Activated CD4-positive, alpha-beta T cell treated with anti-CD3 and anti-CD28 coated beads, Interleukin-2, amount 50 U/mL, for 1 hour (primary cell): ENCODE measurements around the gene TMC6.
A peak's percentile ranks its signal among the peaks of the same experiment; 100 is the strongest.

Source experiments
- DNase-seq: peaks from one replicate; pipeline ENCODE4 v3.0.0-alpha.2; 2020

The TMC6 gene

DNA sequence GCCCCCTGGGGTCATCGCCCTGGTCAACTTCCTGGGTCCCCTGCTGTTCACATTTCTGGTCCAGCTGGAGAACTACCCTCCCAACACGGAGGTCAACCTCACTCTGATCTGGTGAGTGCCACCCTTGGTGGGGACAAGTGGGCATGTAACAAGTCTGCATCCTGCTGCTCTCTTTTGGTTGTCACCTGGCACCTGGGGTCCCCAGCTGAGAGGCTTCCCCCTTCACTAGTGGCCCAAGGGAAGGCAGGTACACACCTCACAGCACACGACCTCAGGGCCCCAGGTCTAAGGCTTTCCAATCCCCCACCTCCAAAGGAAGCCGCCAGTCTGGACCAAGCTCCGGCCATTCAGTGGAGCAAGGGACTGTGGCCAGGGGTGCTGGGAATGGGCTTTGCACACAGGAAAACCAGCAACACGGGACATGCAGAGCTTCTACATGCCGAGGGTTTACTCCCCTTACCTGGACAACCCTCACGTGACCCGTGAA, 6.4 kb upstream of the TMC6 start:
- no peak for DNase-seq

DNA sequence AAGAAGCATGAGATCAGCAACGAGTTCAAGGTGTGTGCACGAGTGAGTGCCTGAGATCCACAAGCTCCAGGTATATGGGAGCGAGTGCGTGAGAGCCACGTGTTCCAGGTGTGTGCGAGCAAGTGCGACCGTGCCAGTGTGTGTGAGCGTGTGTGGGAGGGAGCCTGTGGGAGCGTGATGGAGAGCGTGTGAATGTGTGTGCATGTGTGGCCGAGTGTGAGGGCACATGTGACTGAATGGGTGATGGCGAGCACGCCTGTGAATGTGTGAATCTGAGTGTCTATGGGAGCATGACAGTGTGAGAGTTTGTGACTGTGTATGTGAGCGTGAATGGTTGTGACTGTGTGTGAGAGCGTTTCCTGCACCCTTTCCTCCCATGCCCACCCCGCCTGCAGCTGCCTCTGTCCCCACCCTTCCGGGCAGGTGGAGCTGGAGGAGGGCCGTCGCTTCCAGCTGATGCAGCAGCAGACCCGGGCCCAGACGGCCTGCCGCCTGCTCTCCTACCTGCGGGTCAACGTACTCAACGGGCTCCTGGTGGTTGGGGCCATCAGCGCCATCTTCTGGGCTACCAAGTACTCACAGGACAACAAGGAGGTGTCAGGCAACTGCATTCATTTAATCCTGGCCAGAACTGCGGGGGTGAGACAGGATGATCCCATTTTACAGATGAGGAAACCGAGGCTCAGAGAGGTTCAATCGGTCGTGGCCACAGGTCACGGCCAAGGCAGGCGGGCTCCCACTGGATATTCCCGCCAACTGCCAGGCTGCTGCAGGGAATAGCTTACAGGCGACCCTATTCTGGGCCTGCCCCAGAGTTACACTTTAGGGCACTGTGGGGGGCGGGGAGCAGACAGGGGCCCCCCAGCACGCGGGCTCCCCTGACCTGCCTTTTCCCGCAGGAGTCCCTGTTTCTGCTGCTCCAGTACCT, 5.7 kb upstream of the TMC6 start:
- peak; percentile 79 for DNase-seq

- no peak for DNase-seq
These were observed 4.8 kb upstream of the TMC6 start for GRCh38 chr17:78133179-78133951.

GRCh38 chr17:78132767-78133178, 4.2 kb upstream of the TMC6 start:
- DNase-seq, result no peak

DNA sequence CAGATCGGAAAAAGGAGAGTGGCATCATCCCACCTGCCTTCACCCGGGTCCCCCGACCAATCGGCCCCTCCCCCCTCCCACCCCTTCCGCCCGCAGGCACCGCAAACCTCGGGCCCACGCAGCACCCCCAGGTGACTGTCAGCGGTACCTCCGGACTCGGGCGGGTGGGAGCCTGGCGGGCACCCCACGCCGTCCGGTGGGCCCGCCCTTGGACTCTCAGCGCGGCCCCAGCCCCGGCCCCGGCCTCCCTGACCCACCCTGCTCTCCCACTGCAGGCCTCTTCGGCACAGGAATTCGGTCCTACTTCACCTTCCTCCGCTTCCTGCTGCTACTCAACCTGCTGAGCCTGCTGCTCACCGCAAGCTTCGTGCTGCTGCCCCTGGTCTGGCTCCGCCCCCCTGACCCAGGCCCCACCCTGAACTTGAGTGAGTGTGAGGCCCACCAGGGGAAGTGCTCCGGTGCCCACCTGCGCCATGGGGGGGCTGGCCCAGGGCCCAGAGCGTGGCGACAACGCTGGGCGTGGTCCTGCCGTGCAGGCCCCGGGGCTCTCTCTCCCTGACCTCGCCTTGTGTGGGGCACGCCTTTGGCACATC, 3.6 kb upstream of the TMC6 start:
- DNase-seq, result peak; percentile 50

DNA sequence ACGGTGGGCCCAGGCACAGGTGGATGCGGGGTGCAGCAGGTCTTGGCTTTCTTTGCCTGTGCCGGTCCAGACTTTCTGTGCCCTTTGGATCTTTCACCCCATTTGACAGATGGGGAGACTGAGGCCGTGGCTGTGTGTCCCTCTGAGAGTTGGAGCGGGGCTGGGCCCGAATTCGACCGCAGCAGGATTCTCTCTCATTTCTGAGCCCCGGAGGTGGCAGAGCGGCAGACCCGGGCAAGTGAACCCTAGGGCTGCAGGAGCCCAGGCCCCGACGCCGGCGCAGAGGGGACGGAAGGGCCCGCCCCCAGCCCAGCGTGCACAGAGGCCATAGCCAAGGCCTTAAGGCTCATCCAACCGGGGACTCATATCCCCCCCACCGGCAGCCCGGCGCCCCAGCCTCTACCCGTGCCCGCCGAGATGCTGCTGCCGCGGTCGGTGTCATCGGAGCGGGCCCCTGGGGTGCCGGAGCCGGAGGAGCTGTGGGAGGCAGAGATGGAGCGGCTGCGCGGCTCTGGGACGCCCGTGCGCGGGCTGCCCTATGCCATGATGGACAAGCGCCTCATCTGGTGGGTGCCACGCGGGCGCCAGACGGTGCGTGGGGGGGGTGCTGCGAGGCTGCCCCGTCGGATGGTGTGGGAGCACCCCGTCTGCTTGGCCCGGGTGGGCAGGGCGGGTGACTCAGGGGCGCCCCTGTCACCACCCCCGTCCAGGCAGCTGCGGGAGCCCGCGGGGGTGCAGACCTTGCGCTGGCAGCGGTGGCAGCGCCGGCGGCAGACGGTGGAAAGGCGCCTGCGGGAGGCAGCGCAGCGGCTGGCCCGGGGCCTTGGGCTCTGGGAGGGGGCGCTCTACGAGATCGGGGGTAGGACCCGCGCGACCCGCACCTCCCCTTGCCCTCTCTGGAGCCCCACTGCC, 2.9 kb upstream of the TMC6 start:
- DNase-seq, result no peak

GRCh38 chr17:78130437-78131101, 2.0 kb upstream of the TMC6 start, which contains the start of gene TMC8:
TSS of gene TMC8 (plus strand) at chr17:78130771. CDS start at chr17:78131589, 818 bp downstream.
- DNase-seq, result peak; percentile 65

DNA sequence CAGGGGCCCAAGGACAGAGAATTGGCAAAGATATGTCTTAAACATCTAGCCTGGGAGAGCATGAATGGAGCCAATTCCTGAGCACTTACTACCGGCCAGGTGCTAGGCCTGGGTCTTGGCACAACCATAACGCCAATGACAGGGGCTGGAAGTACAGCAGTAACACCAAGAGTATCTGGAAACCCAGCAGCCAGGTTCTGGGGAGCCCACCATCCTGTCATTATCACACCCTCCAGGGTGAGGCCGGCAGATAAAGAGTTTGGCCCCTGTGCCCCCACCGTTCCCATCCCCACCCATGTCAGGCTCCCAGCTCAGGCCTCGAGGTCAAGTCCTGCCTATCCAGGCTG, 1.5 kb upstream of the TMC6 start:
- no peak for DNase-seq

- DNase-seq, result peak; percentile 43
These were observed 965 bp upstream of the TMC6 start for GRCh38 chr17:78129351-78130089.

DNA sequence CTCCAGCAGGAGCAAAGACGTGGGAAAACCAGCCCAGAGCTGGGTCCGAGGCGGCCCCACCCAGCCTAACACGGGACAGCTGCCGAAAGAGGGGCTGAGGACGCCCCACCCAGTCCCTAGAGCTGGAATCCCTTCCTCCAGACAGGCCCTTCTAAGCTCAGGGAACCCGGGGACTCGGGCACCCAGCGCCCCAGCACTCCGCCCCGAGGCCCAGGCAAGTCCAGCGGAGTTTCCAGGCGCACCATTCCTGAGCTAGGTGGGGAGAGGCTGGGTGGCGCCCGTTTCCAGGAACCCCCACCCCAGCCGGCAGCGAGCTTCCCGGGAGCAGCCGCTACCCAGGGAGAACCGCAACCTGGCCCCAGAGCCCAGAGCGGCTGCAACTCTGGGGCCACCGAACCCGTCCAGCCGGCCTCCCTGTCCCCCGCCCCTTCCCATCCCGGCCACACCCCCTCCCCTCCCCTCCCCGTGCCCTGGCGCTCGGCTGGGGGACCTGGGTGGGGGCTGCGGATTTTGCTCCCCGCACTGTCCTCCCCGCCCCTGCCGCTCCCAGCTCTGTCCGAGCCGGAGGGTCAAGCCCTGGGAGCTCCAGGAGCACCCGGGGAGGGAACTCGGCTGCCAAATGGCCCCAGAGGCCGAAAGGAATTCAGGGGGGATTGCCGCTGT, 536 bp downstream of the TMC6 start:
- no peak for DNase-seq

DNA sequence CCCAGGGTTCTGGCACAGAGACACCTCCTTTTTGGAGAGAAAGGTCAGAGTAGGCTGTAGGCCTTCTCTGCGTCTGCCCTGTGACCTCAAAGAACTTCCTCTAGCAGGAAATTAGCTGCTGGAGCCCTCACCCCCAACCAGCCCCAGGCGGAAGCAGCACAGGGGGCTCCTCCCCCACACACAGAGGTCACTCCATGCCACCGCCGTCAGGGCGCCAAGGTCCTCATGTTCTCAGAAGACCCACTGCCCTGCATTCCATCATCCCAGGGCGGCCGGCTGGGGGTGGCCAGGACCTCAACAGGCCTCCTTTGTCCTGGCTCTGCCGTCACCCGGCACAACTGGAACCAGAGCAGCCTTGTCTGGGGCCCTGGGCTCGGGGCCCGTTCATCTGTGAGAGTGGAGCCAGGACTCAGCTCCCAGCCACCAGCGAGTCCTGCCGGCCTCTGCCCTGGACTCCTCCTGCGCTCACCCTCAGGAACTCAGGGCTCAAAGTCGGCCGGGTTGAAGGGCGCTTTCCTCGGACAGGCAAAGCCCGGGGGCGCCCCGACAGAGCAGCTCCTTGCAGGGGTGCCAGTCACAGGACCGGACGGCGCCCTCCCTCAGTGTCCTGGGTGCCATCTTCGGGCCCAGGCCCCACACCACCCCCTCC, 1.2 kb downstream of the TMC6 start:
- peak; percentile 56 for DNase-seq

GRCh38 chr17:78126895-78127238, 1.7 kb downstream of the TMC6 start:
- DNase-seq, result no peak

DNA sequence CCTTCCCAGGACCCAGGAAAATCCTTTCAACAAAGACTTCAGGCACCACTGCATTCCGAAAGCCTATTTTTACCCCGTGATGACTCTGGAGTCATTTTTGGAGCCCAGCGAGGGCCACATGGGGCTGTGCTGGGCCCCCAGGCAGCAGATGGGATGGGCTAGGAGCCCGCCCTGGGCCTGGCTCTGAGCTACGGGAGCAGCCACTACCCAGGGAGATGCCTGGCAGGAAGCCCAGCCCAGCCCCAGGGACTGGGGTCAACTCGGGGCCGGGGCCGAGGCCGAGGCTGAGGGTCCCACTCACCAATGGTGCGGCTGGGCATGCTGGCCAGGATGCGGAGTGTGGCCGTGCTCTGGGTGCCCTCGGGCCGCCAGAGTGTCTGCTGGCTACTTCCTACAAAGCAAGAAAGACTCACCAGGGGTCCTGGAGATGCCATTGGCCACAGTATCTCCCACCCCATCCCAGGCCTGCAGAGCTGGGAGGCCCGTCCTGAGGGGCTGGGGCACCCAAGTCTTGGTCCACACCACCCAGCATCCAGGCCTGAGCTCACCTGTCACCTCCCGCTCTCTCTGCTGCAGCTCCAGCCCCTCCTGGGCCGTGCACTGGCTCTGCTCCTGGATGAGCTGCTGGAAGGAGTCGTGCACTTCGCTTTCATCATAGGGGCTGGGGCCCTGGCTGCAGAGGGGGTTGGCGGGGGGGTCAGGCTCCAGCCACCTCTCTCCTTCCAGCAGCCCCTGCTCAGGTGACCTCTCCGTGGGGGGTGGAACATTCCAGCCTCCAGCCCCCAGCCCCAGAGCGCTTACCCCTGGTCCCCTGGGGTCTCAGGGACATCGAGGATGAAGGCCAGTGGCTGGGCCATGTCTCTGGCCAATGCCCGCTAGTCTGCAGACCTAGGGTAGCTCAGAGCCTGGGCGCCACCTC, 2.3 kb downstream of the TMC6 start:
- no peak for DNase-seq

DNA sequence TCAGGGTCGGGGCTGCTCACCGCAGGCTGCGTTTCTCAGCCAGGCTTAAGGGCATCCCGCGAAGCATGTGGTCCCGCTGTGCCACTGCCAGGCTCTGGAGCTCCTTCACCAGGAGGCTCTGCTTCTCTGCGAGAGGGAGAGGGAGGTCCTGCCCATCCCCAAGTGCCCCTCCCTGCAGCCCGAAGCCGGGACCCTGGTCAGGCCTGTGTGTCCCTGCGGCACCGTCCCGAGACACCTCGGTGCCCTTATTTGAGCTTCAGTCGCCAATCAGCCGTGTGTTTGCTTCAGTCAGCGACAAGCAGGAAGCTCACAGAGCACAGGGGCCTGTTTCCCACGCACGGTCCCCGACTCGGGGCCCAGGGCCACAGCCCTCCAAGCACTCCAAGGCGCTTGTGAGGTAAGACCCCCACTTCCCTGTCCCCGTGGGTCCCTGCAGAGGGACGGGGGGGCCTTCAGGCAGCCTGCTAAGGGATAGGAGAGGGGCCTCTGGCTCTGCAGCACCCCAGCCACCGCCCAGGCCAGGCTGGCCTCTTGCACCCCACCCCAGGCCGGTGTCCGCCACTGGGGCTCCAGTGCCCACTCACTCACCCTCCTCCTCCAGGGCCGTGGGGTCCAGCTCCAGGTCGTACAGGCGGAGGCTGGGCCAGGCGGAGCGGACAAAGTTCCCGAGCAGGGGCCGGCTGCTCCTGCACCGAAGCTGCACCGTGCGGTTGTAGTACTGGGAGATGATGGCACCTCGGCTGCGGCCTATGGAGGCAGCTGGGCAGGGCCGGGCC, 3.2 kb downstream of the TMC6 start:
- DNase-seq, result no peak

GRCh38 chr17:78124836-78125137, 3.8 kb downstream of the TMC6 start:
- no peak for DNase-seq

DNA sequence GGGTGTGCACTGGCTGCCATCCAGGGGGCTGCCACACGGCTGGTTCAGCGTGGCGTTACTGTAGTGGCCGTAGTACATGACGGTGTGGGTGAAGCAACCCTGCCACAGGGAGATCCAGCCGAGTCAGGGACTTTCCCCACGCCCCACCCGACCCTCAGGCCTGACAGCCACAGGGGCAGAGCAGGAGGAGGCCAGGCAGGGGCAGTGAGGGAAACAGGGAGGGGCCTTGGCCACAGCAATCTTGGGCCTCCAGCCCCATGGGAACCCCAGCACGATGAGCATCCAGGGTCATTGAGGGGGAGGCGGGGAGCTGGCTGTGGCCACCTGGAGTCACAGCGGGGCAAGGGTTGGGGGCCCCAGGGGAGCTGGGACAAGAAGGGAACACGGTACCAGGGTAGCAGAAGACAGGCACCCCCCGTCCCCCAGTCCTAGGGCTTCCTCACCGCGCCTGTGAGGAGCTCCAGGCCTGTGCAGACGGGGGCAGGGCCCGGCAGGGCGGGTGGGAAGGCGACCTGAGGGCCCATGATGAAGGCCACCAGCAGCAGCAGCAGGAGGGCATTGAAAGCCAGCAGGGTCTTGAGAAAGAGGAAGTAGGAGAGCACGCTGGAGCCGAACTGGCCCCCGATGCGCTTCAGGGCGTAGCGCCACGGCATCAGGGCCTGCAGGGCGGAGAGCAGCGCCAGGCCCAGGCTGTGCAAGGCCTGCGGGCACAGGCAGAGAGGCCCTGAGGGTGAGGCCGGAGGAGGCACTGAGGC, 4.3 kb downstream of the TMC6 start:
- no peak for DNase-seq

DNA sequence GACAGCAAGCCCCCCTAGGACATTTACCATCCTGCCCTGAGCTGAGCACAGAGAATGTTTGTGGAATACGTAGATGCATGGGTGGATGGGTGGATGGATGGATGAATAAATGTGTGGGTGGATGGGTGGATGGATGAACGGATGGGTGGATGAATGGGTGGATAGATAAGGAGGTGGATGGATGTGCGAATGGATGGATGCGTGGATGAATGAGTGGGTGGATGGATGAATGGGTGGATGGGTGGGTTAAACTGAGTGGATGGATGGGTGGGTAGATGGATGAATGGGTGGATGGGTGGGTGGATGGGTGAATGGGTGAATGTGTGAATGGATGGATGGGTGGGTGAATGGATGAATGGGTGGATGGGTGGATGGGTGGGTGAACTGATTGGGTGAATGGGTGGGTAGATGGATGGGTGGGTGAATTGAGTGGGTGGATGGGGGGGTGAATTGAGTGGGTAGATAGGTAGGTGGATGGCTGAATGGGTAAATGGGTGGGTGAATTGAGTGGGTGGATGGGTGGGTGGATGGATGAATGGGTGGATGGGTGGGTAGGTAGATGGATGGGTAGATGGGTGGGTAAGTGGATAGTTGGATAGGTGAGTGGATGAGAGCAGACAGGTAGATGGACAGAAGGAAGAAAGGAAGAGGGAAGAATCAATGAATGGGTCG, 5.2 kb downstream of the TMC6 start:
- no peak for DNase-seq
